Type B pancreatic cell (in vitro differentiated cells): ENCODE data around the gene OXER1. TPM values are rescaled to one million over a fixed set of nuclear protein-coding genes. Genes with fewer than 3 reads are reported as not detected.

ENCODE experiments used
- DNase-seq: peaks from one replicate; pipeline ENCODE4 v3.0.0; 2021; ENCODE audit warnings: mixed read lengths; ENCODE audit not compliant: unreplicated experiment; ENCODE audit errors: extremely low spot score
- H3K27ac Mint-ChIP-seq: 2 replicates; pipeline ENCODE4 v1.8.0; 2021; ENCODE audit warnings: mild to moderate bottlenecking, mixed read lengths
- H3K27me3 Mint-ChIP-seq: 2 replicates; pipeline ENCODE4 v1.8.0; 2021; ENCODE audit warnings: mixed read lengths
- H3K36me3 Mint-ChIP-seq: 2 replicates; pipeline ENCODE4 v1.8.0; 2021; ENCODE audit warnings: mixed read lengths
- H3K4me1 Mint-ChIP-seq: one replicate; pipeline ENCODE4 v1.8.0; 2021; ENCODE audit warnings: mixed read lengths; ENCODE audit not compliant: unreplicated experiment
- H3K4me3 Mint-ChIP-seq: 2 replicates; pipeline ENCODE4 v1.8.0; 2021; ENCODE audit warnings: mild to moderate bottlenecking, mixed read lengths
- H3K9me3 Mint-ChIP-seq: 2 replicates; pipeline ENCODE4 v1.8.0; 2021; ENCODE audit warnings: mixed read lengths
- CTCF ChIP-seq: fragments of 200-600 bp; sonication (generic); conservative IDR thresholded peaks from 2 replicates; pipeline ENCODE4 v1.5.0; 2021; ENCODE audit warnings: antibody characterized with exemption, mild to moderate bottlenecking
- total RNA-seq: library from RNA; stranded (reverse); gene quantifications from 2 replicates; pipeline ENCODE4 v1.2.1, GENCODE V29; 2021; ENCODE audit warnings: low replicate concordance

Gene OXER1
- total RNA-seq, 1 donor from 2014 or later = 2.8 TPM

- H3K4me1 Mint-ChIP-seq = no peaks in the 10 kb centered on the region
- H3K36me3 Mint-ChIP-seq = no peaks in the 10 kb centered on the region
- no peak overlapping the region for H3K27ac Mint-ChIP-seq
- no peak for TF ChIP-seq CTCF
- H3K9me3 Mint-ChIP-seq = no peaks in the 10 kb centered on the region
- DNase-seq = no peak
- H3K4me3 Mint-ChIP-seq = no peak overlapping the region
- no peaks in the 10 kb centered on the region for H3K27me3 Mint-ChIP-seq
Observed at GRCh38 chr2:42762155-42762554, 1.8 kb downstream of the OXER1 start.

GRCh38 chr2:42761554-42761953 lies 2.4 kb downstream of the OXER1 start:
- TF ChIP-seq CTCF = no peak
- DNase-seq = no peak
- Mint-ChIP-seq H3K36me3 (no peaks in the 10 kb centered on the region), H3K4me3 (no peak overlapping the region), H3K4me1 (peaks cover 3% of the 10 kb centered on the region), H3K9me3 (no peaks in the 10 kb centered on the region), H3K27ac (no peak overlapping the region), H3K27me3 (no peaks in the 10 kb centered on the region)

GRCh38 chr2:42758751-42759150 lies 5.2 kb downstream of the OXER1 start:
- no peak for TF ChIP-seq CTCF
- Mint-ChIP-seq H3K4me3 (no peak overlapping the region), H3K27ac (no peak overlapping the region), H3K9me3 (no peaks in the 10 kb centered on the region), H3K4me1 (peaks cover 17% of the 10 kb centered on the region), H3K36me3 (no peaks in the 10 kb centered on the region), H3K27me3 (no peaks in the 10 kb centered on the region)
- DNase-seq = no peak

GRCh38 chr2:42757981-42758740 lies 5.8 kb downstream of the OXER1 start:
- Mint-ChIP-seq H3K4me1 (peaks cover 17% of the 10 kb centered on the region), H3K9me3 (no peaks in the 10 kb centered on the region), H3K27ac (no peak overlapping the region), H3K36me3 (no peaks in the 10 kb centered on the region), H3K4me3 (no peak overlapping the region), H3K27me3 (no peaks in the 10 kb centered on the region)
- no peak for TF ChIP-seq CTCF
- DNase-seq = no peak

- no peak for DNase-seq
- Mint-ChIP-seq H3K9me3 (no peaks in the 10 kb centered on the region), H3K36me3 (peaks cover 3% of the 10 kb centered on the region), H3K27me3 (no peaks in the 10 kb centered on the region), H3K27ac (no peak overlapping the region), H3K4me1 (peaks cover 25% of the 10 kb centered on the region), H3K4me3 (no peak overlapping the region)
- no peak for TF ChIP-seq CTCF
Observed at GRCh38 chr2:42756966-42757513, 6.9 kb downstream of the OXER1 start.
